ENCODE measurements around the gene MTRF1L.

MTRF1L gene

GRCh38 chr6:152943260-152943897, 59.1 kb downstream of the MTRF1L start:
- Mint-ChIP-seq H3K4me1 (peaks cover 6% of the 10 kb centered on the region), H3K27me3 (peaks cover 11% of the 10 kb centered on the region), H3K27ac (no peak overlapping the region), H3K36me3 (no peaks in the 10 kb centered on the region), H3K9me3 (no peaks in the 10 kb centered on the region), H3K4me3 (no peak overlapping the region)
- DNase-seq (ENCODE audit: low spot score in 2 of 2) (no peak), ATAC-seq (ENCODE audit: low read depth) (no peak)

- no peaks in the 10 kb centered on the region for H3K4me1 Mint-ChIP-seq
- DNase-seq (ENCODE audit: low spot score in 2 of 2) (no peak), ATAC-seq (ENCODE audit: low read depth) (no peak)
- H3K27me3 Mint-ChIP-seq, result peaks cover 15% of the 10 kb centered on the region
- no peak overlapping the region for H3K27ac Mint-ChIP-seq
- H3K9me3 Mint-ChIP-seq, result no peaks in the 10 kb centered on the region
- H3K36me3 Mint-ChIP-seq, result no peaks in the 10 kb centered on the region
- no peak overlapping the region for H3K4me3 Mint-ChIP-seq
These were observed 60.1 kb downstream of the MTRF1L start for GRCh38 chr6:152942319-152942869.

- Mint-ChIP-seq H3K27me3 (peaks cover 17% of the 10 kb centered on the region), H3K9me3 (no peaks in the 10 kb centered on the region), H3K4me1 (no peaks in the 10 kb centered on the region), H3K27ac (no peak overlapping the region), H3K4me3 (no peak overlapping the region), H3K36me3 (no peaks in the 10 kb centered on the region)
- DNase-seq (ENCODE audit: low spot score in 2 of 2) (no peak), ATAC-seq (ENCODE audit: low read depth) (no peak)
These were observed 60.8 kb downstream of the MTRF1L start for GRCh38 chr6:152941746-152942145.

All from memory B cell (primary cell).